ENCODE measurements around the gene MBP.

MBP gene

DNA sequence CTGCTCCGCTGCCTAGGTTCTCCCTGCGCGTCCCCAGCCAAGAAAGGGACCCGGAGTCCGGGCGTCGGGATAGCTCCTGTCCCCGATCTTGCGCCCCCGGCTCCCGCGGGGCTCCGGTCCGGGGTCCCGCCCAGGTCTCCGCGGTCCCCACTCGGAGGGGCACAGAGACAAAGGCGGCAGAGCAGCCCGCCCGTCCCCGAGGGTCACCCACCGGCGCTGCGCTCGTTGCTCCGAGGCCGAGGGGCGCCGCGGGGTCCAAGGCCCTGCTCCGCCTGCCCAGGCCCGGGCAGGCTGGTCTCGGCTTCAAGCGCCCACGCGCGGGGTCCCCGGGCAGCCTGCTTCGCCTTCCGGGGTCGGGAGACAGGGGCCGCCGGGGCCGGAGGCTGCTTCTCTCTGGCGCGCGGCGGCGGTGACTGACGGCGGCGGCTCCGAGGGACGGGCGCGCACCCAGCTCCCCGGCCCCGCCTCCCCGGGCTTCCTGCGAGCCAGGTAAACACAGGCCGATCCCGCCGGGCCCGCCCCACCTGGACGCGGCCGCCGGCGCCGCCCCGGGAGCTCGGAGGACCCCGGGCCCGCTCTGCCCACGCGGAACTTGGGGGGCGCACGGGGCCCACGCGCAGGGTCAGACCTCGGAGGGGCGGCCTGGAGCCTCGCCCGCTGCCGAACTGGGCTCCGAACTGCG is at the start of gene MBP:
MBP (minus strand) TSS at position 415 of the 682 bp plus-strand sequence. CDS start 27,522 bp downstream, outside the sequence.
- peak; percentile 75 for DNase-seq (ENCODE audit: low spot score)

DNA sequence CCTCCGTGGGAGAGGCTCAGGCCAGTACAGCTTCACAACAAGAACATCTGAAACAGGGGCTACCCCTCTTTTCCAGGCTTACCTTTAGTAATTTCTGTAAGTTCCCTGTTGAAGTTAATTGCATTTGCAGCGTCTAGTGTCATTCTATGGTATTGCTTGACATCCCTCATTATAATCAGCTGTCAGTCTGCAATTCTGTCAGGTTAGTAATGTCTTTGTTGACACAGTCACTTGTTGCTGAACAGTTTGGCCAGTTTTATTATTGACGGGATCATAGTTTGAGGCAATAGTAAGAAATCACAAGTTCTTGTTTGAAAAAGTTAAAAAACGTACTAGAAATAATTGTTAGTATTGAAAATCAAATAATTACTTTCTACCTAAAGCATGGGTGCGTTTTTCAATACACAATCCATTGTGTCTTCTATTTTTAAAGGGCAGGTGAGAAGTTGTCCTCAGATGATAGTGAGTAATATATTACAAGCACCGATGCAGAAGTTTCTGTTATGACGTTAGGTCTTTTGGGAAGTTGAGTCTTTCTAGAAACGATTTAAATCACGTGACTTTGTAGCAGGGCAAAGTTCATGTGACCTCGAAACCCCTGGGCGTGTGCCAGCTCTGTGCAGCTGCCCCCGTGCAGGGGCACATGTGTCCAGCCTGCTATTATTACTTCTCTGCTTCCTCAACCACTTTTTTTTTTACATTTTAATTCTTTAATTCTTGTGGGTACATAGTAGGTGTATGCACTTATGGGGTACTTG is 49.5 kb upstream of the MBP start:
- DNase-seq (ENCODE audit: low spot score) = no peak

DNA sequence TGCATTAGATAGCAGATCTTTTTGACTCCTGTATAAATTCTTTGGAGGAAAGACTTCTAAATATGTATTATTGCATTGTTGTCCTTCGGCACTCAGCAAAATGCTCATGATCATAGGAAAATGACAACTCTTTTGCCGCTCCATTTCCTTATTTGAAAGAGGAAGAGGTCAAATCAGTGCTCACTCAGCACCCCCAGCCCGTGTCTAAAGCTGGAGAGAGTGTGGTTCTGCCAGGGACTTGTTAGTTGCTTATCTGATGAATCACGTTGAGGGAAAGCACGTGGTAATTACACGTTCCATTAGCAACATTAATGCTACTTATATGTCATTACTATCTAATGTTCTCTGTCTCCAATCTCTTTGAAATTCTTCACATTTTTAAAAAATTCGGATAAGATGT is 46.0 kb upstream of the MBP start:
- no peak for DNase-seq (ENCODE audit: low spot score)

DNA sequence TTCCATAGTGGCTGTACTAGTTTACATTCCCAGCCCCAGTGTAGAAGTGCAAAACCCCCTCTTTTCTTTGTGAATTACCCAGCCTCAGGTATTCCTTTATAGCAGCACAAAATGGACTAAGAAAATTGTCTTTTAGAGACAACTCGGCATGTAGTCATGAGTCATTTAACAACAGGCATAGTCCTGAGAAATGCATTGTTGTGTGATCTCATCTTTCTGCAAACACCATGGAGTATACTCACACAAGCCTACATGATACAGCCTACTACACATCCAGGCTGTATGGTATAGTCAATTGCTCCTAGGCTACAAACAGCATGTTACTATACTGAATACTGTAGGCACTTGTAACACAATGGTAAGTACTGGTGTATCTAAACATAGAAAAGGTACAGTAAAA is 44.4 kb upstream of the MBP start:
- no peak for DNase-seq (ENCODE audit: low spot score)

DNA sequence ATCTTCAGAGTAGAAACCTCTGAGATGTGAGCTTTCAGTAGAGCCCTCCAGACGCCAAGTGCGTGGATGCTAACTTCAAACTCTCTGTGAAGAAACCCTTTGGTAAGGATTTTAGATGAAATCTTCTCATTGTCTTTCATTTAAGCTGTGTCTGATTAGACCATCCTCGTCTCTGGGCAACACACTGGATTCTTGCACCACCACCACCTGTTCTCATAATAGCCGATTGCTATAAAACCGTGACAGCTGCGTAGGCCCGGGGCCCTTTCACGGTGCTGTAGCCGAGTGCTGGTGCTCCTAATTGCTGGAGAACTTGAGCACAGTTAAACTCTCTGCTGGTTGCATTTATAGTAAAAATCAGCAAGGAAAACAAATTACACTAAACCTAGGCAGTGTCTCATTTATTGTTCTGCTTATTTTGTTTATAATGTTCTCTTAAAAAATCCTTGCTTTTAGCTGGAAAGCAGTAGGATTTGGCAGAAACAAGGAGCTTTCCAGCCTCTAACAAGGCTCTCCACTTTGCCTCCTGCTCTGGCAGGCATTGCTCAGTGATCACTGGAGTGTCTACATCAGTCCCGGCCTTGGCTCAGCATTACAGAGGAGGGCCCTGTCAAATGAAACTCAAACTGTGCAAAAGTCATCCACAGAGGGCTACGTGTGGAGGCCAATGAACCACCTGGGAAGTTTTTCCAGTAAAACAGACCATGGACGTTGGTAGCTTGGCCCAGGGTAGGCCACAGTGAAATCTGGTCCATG is 40.9 kb upstream of the MBP start:
- DNase-seq (ENCODE audit: low spot score) = no peak

DNA sequence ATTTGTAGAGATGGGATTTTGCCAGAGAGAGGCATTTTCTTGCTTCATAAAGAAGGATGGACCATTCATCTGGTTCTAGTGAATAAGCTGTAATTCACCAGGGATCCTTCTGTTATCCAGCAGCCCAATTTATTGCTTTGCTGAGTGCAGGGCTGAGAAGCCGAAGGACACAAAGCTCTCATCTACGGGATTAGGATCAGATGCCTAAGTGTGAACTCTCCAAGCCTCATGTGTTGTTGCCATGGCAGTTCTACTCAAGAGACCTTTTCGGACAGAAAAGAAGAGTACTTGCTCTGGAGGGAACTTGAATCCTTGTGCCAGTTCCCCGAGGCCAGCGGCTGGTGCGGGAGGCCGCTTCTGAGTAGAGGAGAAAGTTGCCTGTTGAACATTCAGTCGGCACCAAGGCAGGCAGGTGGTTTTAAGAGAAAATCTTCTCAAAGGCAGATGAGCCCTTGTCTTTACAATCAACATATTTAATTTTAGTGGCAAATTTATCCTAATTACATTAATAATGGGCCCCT is 38.4 kb upstream of the MBP start:
- DNase-seq (ENCODE audit: low spot score) = no peak

DNA sequence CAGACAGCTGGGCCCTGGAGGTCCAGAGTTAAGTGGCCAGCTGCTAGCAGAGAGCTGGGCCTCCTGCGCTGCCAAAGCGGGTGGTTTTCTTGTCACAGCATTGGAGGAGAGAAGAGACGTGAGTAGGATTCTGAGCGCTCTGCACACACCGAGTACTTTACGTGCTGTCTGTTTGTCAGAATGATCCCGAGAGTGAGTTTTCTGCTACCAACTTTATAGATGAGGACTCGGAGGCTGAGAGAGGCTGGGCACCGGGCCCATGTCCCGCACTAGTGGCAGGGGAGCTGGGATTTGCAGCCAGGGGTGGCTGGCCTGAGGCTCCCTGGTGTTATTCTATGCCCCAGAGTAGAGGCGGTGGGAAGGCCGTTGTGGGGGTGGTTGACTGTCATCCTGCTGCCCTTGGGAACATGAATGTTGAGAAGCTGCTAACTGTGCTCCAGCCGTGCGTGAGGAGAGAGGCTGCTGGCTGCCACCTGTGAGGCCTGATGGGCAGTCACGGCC is 36.3 kb upstream of the MBP start:
- no peak for DNase-seq (ENCODE audit: low spot score)

DNA sequence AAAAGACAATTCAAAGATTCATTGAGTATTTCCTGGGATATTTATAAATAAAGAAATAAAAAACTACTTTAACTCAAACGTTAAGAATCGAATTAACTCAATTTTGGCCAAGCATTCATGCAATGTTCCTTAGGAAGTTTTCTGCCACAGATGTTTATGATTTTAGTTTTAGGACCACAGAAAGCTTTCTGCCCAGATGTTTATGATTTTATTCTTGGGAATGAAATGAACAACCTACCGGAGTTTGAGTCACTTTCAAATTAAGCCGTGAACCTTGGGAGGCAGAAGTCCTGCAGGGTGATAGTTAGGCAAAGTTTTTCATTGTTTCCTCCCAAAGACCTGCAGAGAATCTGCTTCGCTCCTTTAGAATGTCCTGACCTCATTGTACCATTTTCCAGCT is 34.7 kb upstream of the MBP start:
- no peak for DNase-seq (ENCODE audit: low spot score)

DNA sequence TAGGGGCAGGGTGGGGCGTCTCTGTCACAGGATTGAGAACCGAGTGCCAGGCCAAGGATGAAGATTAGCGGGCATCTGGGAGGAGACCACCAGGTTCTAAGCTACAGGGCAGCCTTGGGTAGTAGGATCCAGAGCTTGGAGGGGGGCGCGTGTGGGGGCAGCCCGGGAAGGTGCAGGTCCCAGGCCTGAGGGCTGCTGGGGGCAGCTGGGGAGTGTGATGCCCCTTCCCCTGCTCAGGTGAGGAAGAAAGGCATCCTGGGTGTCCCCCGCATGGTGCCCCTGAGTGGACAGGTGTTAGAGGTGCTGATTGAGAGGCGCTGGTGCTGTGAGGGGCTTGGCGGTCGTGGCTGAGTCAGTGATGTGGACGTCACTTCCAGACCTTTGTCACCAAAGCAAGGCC is 33.9 kb upstream of the MBP start:
- no peak for DNase-seq (ENCODE audit: low spot score)

DNA sequence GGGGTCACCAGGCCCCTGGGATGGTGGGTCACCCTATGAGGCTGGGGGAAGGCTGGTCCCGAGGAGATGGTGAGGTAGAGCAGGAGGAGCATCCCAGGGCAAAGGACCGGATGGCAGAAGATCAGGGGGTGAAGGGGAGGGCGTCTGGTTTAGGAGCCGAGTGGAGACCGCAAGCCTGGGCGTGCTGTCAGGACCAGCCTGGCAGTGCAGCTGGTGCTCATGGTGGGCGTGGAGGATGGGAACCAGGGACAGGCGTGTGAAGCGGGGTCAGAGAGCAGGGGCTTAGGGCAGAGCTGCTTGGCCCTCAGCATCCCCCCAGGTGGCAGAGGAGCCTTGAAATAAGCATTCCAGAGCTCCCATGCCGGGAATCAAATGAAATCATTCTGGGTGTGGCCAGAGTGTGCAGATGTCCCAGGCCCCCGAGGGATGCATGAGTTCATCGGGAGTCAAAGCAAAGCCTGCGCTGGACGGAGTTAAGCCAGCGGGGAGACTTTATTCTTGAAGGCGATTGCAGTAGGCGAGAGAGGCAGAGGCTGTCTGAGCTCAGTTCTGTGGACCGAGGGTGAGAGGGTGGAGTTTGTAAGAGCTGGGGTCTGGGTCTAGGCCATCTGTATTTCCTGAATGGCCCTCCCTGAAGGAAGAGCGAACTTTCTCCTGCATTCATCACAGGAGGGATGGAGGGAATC is 33.1 kb upstream of the MBP start:
- no peak for DNase-seq (ENCODE audit: low spot score)

DNA sequence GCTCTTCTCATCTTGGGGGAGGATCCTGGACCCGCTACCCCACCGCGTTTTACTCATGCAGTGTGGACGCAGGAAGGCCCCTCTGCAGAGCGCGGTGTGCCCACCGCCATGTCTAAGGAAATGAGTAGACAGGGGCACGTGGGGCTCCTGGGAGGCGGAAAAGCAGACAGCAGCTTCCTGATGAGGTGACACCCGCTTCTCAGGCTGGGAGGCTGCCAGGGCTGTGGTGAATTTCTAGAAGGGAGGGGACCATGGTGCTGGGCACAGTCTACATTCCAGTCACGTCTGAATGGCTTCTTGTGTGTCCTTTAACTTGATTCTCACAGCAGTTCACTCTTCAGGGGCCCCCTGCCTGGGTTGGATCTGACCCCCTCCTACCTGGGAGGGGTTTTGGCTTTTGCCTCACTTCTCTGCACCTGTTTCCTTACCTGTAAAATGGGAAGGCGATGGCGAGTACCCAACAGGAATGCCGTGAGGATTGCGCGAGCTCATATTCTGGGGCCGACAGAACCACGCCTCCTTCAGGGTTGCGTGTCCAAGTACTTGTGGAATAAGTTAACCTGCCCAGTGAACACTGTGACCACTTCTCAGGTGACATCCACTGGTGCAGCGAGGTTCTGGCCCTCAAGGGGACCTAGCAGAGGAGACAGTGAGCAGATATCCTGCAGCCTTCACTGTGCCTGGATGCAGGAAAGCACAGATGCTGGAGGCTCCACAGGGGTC is 32.3 kb upstream of the MBP start:
- DNase-seq (ENCODE audit: low spot score) = no peak

DNA sequence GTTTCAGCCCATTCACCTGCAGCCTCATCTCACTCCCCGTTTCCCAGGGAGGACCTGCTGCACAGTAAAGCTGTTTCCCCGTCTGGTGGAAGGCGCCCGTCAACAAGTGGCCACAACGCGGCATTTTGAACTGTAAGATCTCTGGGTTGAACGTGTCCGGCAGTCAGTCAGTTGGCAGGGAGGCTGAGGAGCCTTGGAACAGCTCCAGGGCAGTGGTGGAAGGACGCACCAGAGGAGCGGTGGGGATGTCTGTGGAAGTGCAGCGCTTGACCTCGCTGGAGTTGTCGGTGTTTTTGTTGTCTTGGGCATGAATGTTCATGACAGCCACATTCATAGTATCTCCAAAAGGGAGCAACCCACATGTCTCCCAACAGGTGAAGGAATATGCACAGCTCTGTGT is 31.4 kb upstream of the MBP start:
- DNase-seq (ENCODE audit: low spot score) = no peak

DNA sequence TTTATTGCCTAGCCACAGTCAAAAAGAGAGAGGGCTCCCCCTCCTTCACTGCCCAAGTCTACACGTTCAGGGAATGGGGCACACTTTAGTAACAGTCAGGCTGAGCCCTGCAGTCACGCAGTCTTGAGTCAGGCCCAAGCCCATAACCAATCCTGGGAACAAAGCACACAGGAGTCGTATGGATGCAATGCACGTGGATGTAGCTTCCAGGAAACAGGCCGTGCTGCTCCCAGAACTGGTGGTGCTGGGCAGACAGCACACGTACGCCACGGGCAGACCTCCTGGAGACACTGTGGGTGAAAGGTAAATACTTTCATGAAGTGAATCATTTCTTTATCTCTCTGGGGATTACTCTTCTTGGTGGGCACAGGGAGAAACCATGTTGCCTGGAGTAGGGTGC is 30.0 kb upstream of the MBP start:
- no peak for DNase-seq (ENCODE audit: low spot score)

DNA sequence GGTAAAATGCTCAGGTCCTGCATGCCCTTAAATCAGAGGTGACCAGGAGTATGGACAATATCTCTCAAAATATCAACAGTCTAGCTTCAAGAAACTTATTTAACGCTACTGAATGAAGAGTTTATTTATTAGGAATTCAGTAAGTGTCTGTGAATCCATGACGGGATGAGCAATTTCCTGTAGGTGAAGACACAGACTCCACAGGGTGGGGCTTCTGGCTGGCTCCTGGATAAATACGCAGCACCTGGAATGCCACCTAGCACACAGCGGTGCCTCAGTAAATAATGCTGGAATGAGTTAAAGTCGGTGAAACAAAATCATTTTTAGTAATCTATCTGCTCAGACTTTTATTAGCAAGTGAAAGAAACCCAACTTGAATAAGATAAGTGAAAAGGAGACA is 29.4 kb upstream of the MBP start:
- DNase-seq (ENCODE audit: low spot score) = no peak

DNA sequence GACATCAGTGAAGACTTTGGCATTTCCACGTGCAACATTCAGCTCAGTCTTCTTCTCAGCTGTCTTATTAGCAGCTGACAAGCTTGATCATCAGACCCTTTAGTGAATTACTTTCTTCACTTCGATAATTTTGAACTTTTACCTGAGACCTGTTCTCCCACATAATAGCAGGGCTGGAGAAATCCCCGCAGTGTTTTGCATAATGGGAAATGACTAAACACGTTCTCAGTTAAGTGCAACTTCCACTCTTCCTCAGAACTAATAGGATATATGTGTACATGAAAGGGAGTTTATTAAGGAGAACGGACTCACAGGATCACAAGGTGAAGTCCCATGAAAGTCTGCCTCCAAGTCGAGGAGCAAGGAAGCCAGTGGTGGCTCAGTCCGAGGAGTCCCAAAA is 28.8 kb upstream of the MBP start:
- DNase-seq (ENCODE audit: low spot score) = no peak

DNA sequence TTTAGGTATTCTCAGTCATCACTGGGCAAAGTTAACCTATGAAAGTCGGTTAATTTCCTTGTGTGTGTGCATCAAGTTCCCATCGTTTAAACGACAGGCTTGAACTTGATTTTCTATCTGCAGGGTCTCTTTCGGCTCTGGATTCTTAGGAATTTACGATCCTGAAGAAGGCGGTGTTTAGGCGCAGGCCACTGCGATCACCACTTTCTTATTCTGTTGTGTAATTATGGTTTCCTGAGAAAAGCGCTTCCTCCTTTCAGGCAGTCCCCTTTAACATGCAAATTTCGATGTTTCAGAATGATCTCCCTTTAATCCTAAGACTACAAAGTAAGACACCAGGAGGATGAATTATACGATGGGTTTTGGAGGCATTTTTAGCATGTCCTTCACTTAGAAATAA is 27.9 kb upstream of the MBP start:
- no peak for DNase-seq (ENCODE audit: low spot score)

DNA sequence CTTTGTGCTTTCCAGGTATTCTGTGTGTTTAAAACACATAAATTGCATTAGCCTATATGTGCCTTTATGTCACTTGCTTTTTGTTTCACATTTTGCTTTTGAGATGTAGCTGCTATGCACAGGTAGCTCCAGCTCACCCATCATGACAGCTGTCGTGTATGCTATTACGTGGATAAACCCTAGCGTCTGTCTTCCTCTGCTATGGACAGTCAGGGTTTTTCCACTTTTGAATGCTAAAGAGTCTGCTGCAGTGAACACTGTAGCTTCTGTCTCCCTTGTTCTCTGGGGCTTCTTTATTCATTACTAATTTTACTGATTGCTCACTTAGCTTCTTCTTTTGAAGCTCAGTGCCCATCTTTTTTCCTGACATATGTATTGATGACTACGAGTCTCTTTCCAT is 24.7 kb upstream of the MBP start:
- DNase-seq (ENCODE audit: low spot score) = no peak

DNA sequence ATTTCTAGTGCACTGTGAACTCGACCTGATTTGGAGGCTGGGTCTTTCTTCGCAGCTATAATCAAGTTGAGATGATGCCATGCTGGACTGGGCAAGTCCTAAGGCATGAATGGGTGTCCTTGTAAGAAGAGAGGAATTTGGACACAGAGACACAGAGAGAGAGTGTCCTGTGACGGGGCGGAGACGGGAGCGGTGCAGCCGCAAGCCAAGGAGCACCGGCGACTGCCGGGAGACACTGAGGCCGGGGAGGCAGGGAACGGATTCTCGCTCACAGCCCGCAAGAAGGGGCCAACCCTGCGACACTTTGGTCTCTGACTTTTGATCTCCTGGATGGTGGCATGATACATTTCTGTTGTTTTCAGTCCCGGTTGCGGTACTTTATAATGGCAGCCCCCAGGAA is 22.4 kb upstream of the MBP start:
- DNase-seq (ENCODE audit: low spot score) = no peak

DNA sequence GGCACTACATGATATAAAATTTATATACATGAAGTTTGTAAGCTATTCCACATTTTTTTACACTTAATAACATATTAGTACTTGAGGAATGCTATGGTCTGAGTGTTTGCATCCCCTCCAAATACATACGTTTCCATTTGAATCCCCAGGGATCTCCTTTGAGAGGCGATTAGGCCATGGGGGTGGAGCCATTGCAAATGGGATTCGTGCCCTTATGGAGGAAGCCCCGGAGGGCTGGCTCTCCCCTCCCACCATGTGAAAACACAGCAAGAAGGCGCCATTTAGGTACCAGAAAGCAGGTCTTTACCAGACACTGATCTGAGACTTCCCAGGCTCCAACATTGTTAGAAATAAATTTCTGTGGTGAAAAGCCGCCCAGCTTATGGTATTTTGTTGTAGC is 20.8 kb upstream of the MBP start:
- DNase-seq (ENCODE audit: low spot score) = no peak

DNA sequence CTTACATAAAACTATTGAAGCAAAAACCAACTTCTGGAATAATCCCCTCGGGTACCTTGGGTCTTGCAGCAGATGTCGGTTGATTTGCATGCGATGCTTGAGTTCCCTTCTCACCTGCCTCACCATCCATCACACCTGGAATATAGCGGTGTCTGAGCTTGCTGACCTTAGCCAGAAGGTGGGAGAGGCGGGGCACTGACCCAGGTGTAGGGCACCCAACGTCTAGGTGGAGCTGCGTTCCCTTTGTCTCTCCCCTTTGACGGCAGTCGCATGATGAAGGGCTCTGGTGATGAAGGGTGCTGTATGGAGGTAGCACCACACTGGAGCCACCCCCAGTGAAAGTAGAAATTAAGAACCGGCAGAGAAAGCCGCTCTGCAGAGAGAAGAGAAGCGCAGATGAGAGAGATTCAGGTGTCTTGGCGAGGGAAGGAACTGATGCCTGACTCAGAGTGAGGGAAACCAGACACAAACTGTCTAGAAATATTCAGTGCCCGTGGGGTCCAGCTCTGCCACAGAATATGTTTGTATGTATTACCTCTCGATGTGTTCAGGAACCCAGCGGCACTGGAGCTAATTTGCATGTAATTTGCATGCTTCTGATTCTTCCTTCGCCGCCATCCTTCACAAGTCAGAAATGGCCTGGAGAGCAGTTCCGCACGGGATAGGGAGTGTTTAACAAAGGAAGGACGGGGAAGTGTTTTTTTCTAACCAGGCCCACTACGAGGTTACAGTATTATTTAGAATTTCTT is 19.4 kb upstream of the MBP start:
- DNase-seq (ENCODE audit: low spot score) = no peak
